ENCODE results near the gene PRDM16.

PRDM16 gene

GRCh38 chr1:3314491-3315381, 245.7 kb downstream of the PRDM16 start:
- DNase-seq, result no peak

- peak; percentile 73 for DNase-seq
These were observed 246.7 kb downstream of the PRDM16 start for GRCh38 chr1:3315399-3316339.

GRCh38 chr1:3316340-3316943, 247.4 kb downstream of the PRDM16 start:
- no peak for DNase-seq

GRCh38 chr1:3317456-3317855, 248.5 kb downstream of the PRDM16 start:
- no peak for DNase-seq

- no peak for DNase-seq
These were observed 249.3 kb downstream of the PRDM16 start for GRCh38 chr1:3318329-3318728.

- peak; percentile 89 for DNase-seq
These were observed 250.9 kb downstream of the PRDM16 start for GRCh38 chr1:3319874-3320245.

- DNase-seq, result peak; percentile 77
These were observed 251.5 kb downstream of the PRDM16 start for GRCh38 chr1:3320246-3321152.

GRCh38 chr1:3321559-3322449, 252.8 kb downstream of the PRDM16 start:
- no peak for DNase-seq

- no peak for DNase-seq
These were observed 253.5 kb downstream of the PRDM16 start for GRCh38 chr1:3322450-3323020.

- no peak for DNase-seq
These were observed 254.2 kb downstream of the PRDM16 start for GRCh38 chr1:3323021-3323795.

- no peak for DNase-seq
These were observed 255.0 kb downstream of the PRDM16 start for GRCh38 chr1:3323796-3324703.

- DNase-seq, result no peak
These were observed 255.9 kb downstream of the PRDM16 start for GRCh38 chr1:3324704-3325535.

- DNase-seq, result no peak
These were observed 257.7 kb downstream of the PRDM16 start for GRCh38 chr1:3326516-3327388.

- no peak for DNase-seq
These were observed 258.3 kb downstream of the PRDM16 start for GRCh38 chr1:3327389-3327702.

- no peak for DNase-seq
These were observed 259.1 kb downstream of the PRDM16 start for GRCh38 chr1:3327936-3328590.

- no peak for DNase-seq
These were observed 260.8 kb downstream of the PRDM16 start for GRCh38 chr1:3329640-3330281.
